Esophagus squamous epithelium (tissue), 5 donors: ENCODE results near the gene C16orf78. TPM values are rescaled to one million over a fixed set of nuclear protein-coding genes. Genes with fewer than 3 reads are reported as not detected.

Experiments used
- DNase-seq: peaks from one replicate; lab custom pipeline; 2025; lab: John Stamatoyannopoulos, UW
- H3K27ac ChIP-seq, 4 donors: fragments of 200-600 bp; sonication (generic); one replicate each; pipeline ENCODE4 v1.5.1; 2016 to 2019; ENCODE audit warnings: mild to moderate bottlenecking in 1 of 4
- H3K27me3 ChIP-seq, 4 donors: fragments of 200-600 bp; sonication (generic); 1 replicate in 3 of 4; 2 replicates in 1 of 4; pipeline versions ENCODE4 v1.5.1 to v1.6.0; 2017 to 2021; ENCODE audit warnings: antibody characterized with exemption in 1 of 4
- H3K36me3 ChIP-seq, 3 donors: fragments of 200-600 bp; sonication (generic); one replicate each; pipeline ENCODE4 v1.5.1; 2016 to 2019
- H3K4me1 ChIP-seq, 3 donors: fragments of 200-600 bp; sonication (generic); one replicate each; pipeline ENCODE4 v1.5.1; 2017 to 2019
- H3K4me3 ChIP-seq, 4 donors: fragments of 200-600 bp; sonication (generic); 1 replicate in 3 of 4; 2 replicates in 1 of 4; pipeline ENCODE4 v1.5.1; 2016 to 2019; ENCODE audit warnings: mild to moderate bottlenecking in 2 of 4, moderate library complexity in 1 of 4
- H3K9me3 ChIP-seq, 3 donors: fragments of 200-600 bp; sonication (generic); one replicate each; pipeline ENCODE4 v1.5.1; 2016 to 2019
- POLR2A ChIP-seq, 4 donors: fragments of 450-650 bp; IDR thresholded peaks; one replicate each; pipeline ENCODE4 v1.6.1; 2017; ENCODE audit warnings: antibody characterized with exemption in 4 of 4, mild to moderate bottlenecking in 4 of 4, moderate library complexity in 3 of 4
- WGBS, 2 donors: methylation state at CpG; one replicate each; pipeline ENCODE4 v1.1.5; 2018; 5-methylcytosine and 5-hydroxymethylcytosine counted together
- intact Hi-C: fragments of 100-400 bp; cut with DNase I; formaldehyde crosslinking; loops from one replicate; pipeline ENCODE4 v1.15.0; 2022
- total RNA-seq, 4 donors: library from RNA; depleted of rRNA; stranded (reverse); fragments of >200 nt; gene quantifications; one replicate each; pipeline ENCODE4 v1.1.0, GENCODE V29; 2016
- TF ChIP-seq, protein P1 (sequence below), 6 experiments: fragments of 450-650 bp in 4 of 6; fragments of 200-600 bp in 2 of 6; sonication (generic) in 2 of 6; IDR thresholded peaks; one replicate each; pipeline ENCODE4 v1.5.1; 2016 to 2019; ENCODE audit warnings: antibody characterized with exemption in 6 of 6, mild to moderate bottlenecking in 4 of 6, moderate library complexity in 4 of 6
- donor health status: DM: yes; HTN: yes; CAD: no.

Gene C16orf78
- total RNA-seq, 4 donors from 2014 or later = not detected

DNA sequence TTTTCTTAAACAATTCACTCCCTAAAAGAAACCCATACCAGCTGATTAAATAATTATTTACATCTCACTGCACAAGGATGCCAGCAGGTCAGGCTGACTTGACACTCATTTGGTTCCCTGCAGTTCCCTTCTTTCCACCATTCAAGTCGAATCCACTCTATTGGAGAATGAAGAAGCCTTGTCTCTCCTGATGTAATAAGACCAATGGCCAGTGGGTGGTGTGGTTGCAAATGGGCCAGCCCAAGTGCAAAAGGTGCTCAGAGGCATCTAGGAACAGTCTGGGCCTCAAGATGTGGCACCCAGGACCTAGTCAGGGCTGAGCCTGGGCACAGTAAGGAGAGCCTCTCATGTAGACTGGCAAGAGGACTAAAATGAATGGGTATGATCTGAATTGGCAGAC is 9.3 kb downstream of the C16orf78 start:
- H3K4me3 ChIP-seq = no peak overlapping the region
- no peak for TF ChIP-seq POLR2A (IDR thresholded peaks at IDR 0.05)
- TF ChIP-seq, protein P1, sequence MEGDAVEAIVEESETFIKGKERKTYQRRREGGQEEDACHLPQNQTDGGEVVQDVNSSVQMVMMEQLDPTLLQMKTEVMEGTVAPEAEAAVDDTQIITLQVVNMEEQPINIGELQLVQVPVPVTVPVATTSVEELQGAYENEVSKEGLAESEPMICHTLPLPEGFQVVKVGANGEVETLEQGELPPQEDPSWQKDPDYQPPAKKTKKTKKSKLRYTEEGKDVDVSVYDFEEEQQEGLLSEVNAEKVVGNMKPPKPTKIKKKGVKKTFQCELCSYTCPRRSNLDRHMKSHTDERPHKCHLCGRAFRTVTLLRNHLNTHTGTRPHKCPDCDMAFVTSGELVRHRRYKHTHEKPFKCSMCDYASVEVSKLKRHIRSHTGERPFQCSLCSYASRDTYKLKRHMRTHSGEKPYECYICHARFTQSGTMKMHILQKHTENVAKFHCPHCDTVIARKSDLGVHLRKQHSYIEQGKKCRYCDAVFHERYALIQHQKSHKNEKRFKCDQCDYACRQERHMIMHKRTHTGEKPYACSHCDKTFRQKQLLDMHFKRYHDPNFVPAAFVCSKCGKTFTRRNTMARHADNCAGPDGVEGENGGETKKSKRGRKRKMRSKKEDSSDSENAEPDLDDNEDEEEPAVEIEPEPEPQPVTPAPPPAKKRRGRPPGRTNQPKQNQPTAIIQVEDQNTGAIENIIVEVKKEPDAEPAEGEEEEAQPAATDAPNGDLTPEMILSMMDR (IDR thresholded peaks at IDR 0.05) = no peak
- WGBS, 2 donors = 40 to 54% methylated on average over 1 of the region's 1 CpG
- no peaks in the 10 kb centered on the region for H3K36me3 ChIP-seq
- no peaks in the 10 kb centered on the region for H3K4me1 ChIP-seq
- no peaks in the 10 kb centered on the region for H3K9me3 ChIP-seq
- DNase-seq = no peak
- H3K27ac ChIP-seq = no peak overlapping the region
- intact Hi-C loops = no loop called here
- peaks cover 0 to 11% (median 0%) of the 10 kb centered on the region in 4 donors for H3K27me3 ChIP-seq

DNA sequence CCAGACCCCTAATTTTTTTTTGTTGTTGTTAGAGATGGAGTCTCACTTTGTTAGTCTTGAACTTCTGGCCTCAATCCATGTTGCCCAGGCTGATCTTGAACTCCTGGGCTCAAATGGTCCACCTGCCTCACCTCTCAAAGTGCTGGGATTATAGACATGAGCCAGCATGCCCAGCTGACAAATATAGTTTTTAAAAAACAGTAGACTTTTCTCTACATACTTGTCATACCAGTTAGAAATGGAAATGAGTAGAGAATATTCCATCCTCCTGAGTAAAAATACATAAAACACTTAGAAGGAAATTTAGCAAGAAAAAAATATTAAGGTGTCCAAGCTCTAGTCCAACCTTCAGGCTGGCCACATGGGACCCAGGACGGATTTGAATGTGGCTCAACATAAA is 21.4 kb downstream of the C16orf78 start:
- 35 to 46% methylated on average over 1 of the region's 1 CpG for WGBS, 2 donors
- Histone ChIP-seq H3K36me3 (no peaks in the 10 kb centered on the region), H3K27ac (no peak overlapping the region), H3K4me1 (no peaks in the 10 kb centered on the region), H3K9me3 (no peaks in the 10 kb centered on the region), H3K27me3 (peaks cover 0 to 17% (median 0%) of the 10 kb centered on the region in 4 donors), H3K4me3 (no peak overlapping the region)
- no peak for DNase-seq
- intact Hi-C loops = no loop called here
- no peak for TF ChIP-seq POLR2A (IDR thresholded peaks at IDR 0.05)
- TF ChIP-seq, protein P1 (IDR thresholded peaks at IDR 0.05) = no peak

DNA sequence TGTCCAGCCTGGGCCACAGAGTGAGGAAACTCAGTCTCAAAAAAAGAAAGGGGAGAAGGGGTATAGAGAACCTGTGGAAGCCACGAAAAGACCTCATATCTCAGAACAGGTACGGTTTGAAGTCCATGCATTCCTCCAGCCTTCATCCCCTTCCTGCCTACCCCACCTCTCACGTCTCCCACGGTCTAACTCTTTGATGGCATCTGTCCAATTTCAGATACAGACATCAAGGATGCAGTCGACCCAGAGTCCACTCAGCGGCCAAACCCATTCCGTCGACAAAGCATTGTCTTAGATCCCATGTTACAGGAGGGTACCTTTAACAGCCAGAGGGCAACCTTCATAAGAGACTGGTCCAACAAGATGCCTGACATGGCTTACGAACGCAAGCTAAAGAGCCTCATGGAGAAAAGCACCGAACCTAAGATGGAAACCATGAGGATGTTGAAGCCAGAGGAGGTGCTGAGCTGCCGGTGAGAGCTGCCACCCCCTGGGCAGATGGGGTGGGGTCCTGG is 22.7 kb downstream of the C16orf78 start:
- no peak overlapping the region for H3K27ac ChIP-seq
- TF ChIP-seq, protein P1 (IDR thresholded peaks at IDR 0.05) = no peak
- no peak for TF ChIP-seq POLR2A (IDR thresholded peaks at IDR 0.05)
- intact Hi-C loops = no loop called here
- DNase-seq = no peak
- H3K4me1 ChIP-seq = no peaks in the 10 kb centered on the region
- H3K9me3 ChIP-seq = no peaks in the 10 kb centered on the region
- H3K36me3 ChIP-seq = no peaks in the 10 kb centered on the region
- peaks cover 0 to 14% (median 0%) of the 10 kb centered on the region in 4 donors for H3K27me3 ChIP-seq
- 77 to 87% methylated on average over 12 of the region's 12 CpGs for WGBS, 2 donors
- no peak overlapping the region for H3K4me3 ChIP-seq

DNA sequence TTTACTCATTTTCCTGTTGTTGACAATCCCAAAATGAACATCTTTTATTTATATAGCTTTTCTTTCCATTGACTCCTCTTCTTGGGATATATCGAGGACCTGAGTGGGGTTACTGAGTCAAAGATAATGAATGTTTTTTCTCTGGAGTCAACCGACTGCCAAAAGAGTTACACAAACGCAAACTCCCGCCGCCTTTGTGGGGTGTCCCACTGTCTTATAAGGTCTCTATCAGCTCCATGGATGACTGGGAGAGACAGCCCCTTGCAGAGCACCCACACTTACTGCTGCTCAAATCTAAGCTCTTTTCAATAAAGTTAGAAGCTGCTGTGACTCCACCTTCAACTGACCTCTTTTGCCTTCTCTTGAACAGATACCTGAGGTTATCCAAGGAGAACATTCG is 25.2 kb downstream of the C16orf78 start:
- no peaks in the 10 kb centered on the region for H3K36me3 ChIP-seq
- DNase-seq = no peak
- TF ChIP-seq POLR2A (IDR thresholded peaks at IDR 0.05) = no peak
- TF ChIP-seq, protein P1 (IDR thresholded peaks at IDR 0.05) = no peak
- 78 to 81% methylated on average over 6 of the region's 6 CpGs for WGBS, 2 donors
- H3K27me3 ChIP-seq = no peaks in the 10 kb centered on the region
- intact Hi-C loops = no loop called here
- H3K27ac ChIP-seq = no peak overlapping the region
- H3K9me3 ChIP-seq = no peaks in the 10 kb centered on the region
- no peak overlapping the region for H3K4me3 ChIP-seq
- no peaks in the 10 kb centered on the region for H3K4me1 ChIP-seq

DNA sequence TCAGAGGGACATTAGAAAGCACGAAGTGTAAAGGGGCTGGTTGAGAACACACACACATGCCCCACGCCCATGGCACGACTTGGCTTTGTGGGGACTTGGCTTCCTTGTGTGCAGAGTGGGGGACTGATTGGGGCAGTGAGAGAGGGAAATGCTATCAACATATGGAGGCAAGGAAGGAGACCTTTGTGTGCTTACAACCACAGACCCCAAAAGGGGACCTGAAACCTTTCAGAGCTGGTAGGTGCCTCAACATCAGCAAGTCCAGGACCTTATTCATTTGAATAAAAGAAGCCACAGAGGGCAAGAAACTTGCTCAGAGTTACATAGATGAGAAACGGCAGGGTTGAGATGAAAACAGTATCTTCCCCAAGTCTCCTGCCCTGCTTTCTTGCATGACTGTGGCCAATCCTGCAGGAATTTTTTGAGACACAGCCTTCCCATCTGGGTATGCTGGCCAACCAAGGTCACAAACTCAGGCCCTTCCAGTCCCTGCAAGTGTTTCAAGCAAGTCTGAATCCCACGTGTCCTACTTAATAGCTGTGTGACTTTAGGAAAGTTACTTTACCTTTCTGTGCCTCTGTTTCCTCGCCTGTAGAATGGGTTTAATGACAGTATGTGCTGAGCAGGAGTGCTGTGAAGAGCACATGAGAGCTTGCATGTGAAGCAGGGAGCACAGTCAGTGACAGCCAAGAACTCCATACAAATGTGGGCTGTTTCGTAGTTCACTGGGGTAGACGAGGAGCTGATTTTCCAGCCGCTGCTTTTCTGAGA is 26.2 kb downstream of the C16orf78 start:
- no peak for DNase-seq
- Histone ChIP-seq H3K27ac (no peak overlapping the region), H3K4me1 (no peaks in the 10 kb centered on the region), H3K9me3 (no peaks in the 10 kb centered on the region), H3K36me3 (no peaks in the 10 kb centered on the region), H3K4me3 (no peak overlapping the region), H3K27me3 (no peaks in the 10 kb centered on the region)
- intact Hi-C loops = no loop called here
- TF ChIP-seq, protein P1 (IDR thresholded peaks at IDR 0.05) = no peak
- TF ChIP-seq POLR2A (IDR thresholded peaks at IDR 0.05) = no peak
- 69 to 71% methylated on average over 7 to 8 of the region's 9 CpGs for WGBS, 2 donors
